H9 (cell line): ENCODE measurements around the gene GPR62. TPM values are rescaled to one million over a fixed set of nuclear protein-coding genes. Genes with fewer than 3 reads are reported as not detected.

Experiments
- DNase-seq: peaks from one replicate; pipeline ENCODE4 v3.0.0-alpha.2; 2017
- H2AFZ ChIP-seq: one replicate; pipeline ENCODE4 v1.6.1; 2013; ENCODE audit warnings: mild to moderate bottlenecking, low read length, control low read depth, moderate library complexity
- H2AK5ac ChIP-seq: 2 replicates; pipeline ENCODE4 v1.6.1; 2013; ENCODE audit warnings: low read length, control low read depth, mixed read lengths; ENCODE audit not compliant: insufficient read length
- H2BK120ac ChIP-seq: one replicate; pipeline ENCODE4 v1.6.1; 2013; ENCODE audit warnings: low read depth, mild to moderate bottlenecking, low read length, control low read depth, inconsistent platforms; ENCODE audit not compliant: poor library complexity, severe bottlenecking
- H2BK12ac ChIP-seq: 2 replicates; pipeline ENCODE4 v1.6.1; 2013; ENCODE audit warnings: low read length, control low read depth, mixed read lengths, low read depth; ENCODE audit not compliant: insufficient read length
- H2BK15ac ChIP-seq: 2 replicates; pipeline ENCODE4 v1.6.1; 2013; ENCODE audit warnings: low read depth, low read length, control low read depth
- H2BK20ac ChIP-seq: one replicate; pipeline ENCODE4 v1.6.1; 2013; ENCODE audit warnings: low read depth, mild to moderate bottlenecking, low read length, control low read depth, inconsistent platforms; ENCODE audit not compliant: poor library complexity, severe bottlenecking
- H2BK5ac ChIP-seq: 2 replicates; pipeline ENCODE4 v1.6.1; 2013; ENCODE audit warnings: low read length, control low read depth, mixed read lengths; ENCODE audit not compliant: insufficient read length
- H3K14ac ChIP-seq: 2 replicates; pipeline ENCODE4 v1.6.1; 2013; ENCODE audit warnings: low read length, control low read depth; ENCODE audit not compliant: insufficient read depth
- H3K18ac ChIP-seq: 2 replicates; pipeline ENCODE4 v1.6.1; 2013; ENCODE audit warnings: low read depth, mild to moderate bottlenecking, mixed read lengths, low read length, control low read depth; ENCODE audit not compliant: insufficient read length
- H3K23ac ChIP-seq: 2 replicates; pipeline ENCODE4 v1.6.1; 2013; ENCODE audit warnings: low read length, control low read depth, mixed read lengths, low read depth; ENCODE audit not compliant: insufficient read length
- H3K23me2 ChIP-seq: 2 replicates; pipeline ENCODE4 v1.6.1; 2013; ENCODE audit warnings: low read depth, mild to moderate bottlenecking, mixed read lengths, low read length, control low read depth; ENCODE audit not compliant: insufficient read length, poor library complexity, severe bottlenecking
- H3K27ac ChIP-seq: 2 replicates; pipeline ENCODE4 v1.5.1; 2013; ENCODE audit warnings: low read length, control low read depth, mixed read lengths, low read depth; ENCODE audit not compliant: insufficient read length
- H3K27me3 ChIP-seq: 2 replicates; pipeline ENCODE4 v1.6.1; 2013; ENCODE audit warnings: low read length, control low read depth, inconsistent platforms; ENCODE audit not compliant: insufficient read depth
- H3K4ac ChIP-seq: 2 replicates; pipeline ENCODE4 v1.6.1; 2013; ENCODE audit warnings: low read depth, mild to moderate bottlenecking, control low read depth, inconsistent platforms, low read length, moderate library complexity
- H3K4me1 ChIP-seq: 2 replicates; pipeline ENCODE4 v1.6.1; 2013; ENCODE audit warnings: low read length, control low read depth, inconsistent platforms; ENCODE audit not compliant: insufficient read depth
- H3K4me2 ChIP-seq: 2 replicates; pipeline ENCODE4 v1.6.1; 2013; ENCODE audit warnings: low read length, control low read depth, mixed read lengths; ENCODE audit not compliant: insufficient read length, insufficient read depth
- H3K56ac ChIP-seq: 2 replicates; pipeline ENCODE4 v1.6.1; 2013; ENCODE audit warnings: low read depth, mild to moderate bottlenecking, mixed read lengths, low read length, control low read depth; ENCODE audit not compliant: insufficient read length
- H3K79me1 ChIP-seq: 2 replicates; pipeline ENCODE4 v1.6.1; 2013; ENCODE audit warnings: low read depth, mild to moderate bottlenecking, moderate library complexity, low read length, control low read depth, inconsistent platforms; ENCODE audit not compliant: insufficient read depth, poor library complexity, severe bottlenecking
- H3K79me2 ChIP-seq: 2 replicates; pipeline ENCODE4 v1.6.1; 2013; ENCODE audit warnings: low read length, control low read depth, inconsistent platforms; ENCODE audit not compliant: insufficient read depth
- H3K9ac ChIP-seq: 2 replicates; pipeline ENCODE4 v1.6.1; 2013; ENCODE audit warnings: low read length, control low read depth, mixed read lengths; ENCODE audit not compliant: insufficient read length; ENCODE audit errors: extremely low read depth
- H3K9me3 ChIP-seq: one replicate; pipeline ENCODE4 v1.6.1; 2013; ENCODE audit warnings: low read depth, low read length, inconsistent platforms; ENCODE audit not compliant: control insufficient read depth
- H3T11ph ChIP-seq: one replicate; pipeline ENCODE4 v1.6.1; 2013; ENCODE audit warnings: mild to moderate bottlenecking, low read length, control low read depth, inconsistent platforms
- H4K20me1 ChIP-seq: one replicate; pipeline ENCODE4 v1.6.1; 2013; ENCODE audit not compliant: control insufficient read depth, insufficient read length, insufficient read depth
- H4K5ac ChIP-seq: 2 replicates; pipeline ENCODE4 v1.6.1; 2013; ENCODE audit warnings: low read depth, mild to moderate bottlenecking, mixed read lengths, low read length, control low read depth; ENCODE audit not compliant: insufficient read length
- H4K8ac ChIP-seq: replicated peaks from 2 replicates; pipeline ENCODE4 v1.6.1; 2013; ENCODE audit warnings: low read length, control low read depth, mixed read lengths, low read depth; ENCODE audit not compliant: insufficient read length
- H4K91ac ChIP-seq: 2 replicates; pipeline ENCODE4 v1.6.1; 2013; ENCODE audit warnings: low read depth, mild to moderate bottlenecking, moderate library complexity, mixed read lengths, low read length, control low read depth; ENCODE audit not compliant: insufficient read length
- H3K27ac Mint-ChIP-seq, 3 experiments: 2 replicates in 2 of 3; 3 replicates in 1 of 3; pipeline ENCODE4 v1.8.0; 2020 to 2021; ENCODE audit warnings: mixed read lengths in 3 of 3, mild to moderate bottlenecking in 1 of 3, moderate library complexity in 1 of 3
- H3K27me3 Mint-ChIP-seq: 2 replicates; pipeline ENCODE4 v1.8.0; 2021; ENCODE audit warnings: low read depth, mild to moderate bottlenecking, moderate library complexity, mixed read lengths
- H3K36me3 Mint-ChIP-seq, 3 experiments: 2 replicates in 2 of 3; 3 replicates in 1 of 3; pipeline ENCODE4 v1.8.0; 2020 to 2021; ENCODE audit warnings: low read depth in 3 of 3, mixed read lengths in 3 of 3; ENCODE audit not compliant: insufficient read depth in 1 of 3
- H3K4me1 Mint-ChIP-seq, 2 experiments: 2 replicates each; pipeline ENCODE4 v1.8.0; 2020; ENCODE audit warnings: mixed read lengths in 2 of 2
- H3K4me3 Mint-ChIP-seq, 2 experiments: 2 replicates in 1 of 2; 3 replicates in 1 of 2; pipeline ENCODE4 v1.8.0; 2020 to 2021; ENCODE audit warnings: mild to moderate bottlenecking in 2 of 2, mixed read lengths in 2 of 2, moderate library complexity in 1 of 2
- H3K9me3 Mint-ChIP-seq, 2 experiments: 2 replicates in 1 of 2; 3 replicates in 1 of 2; pipeline ENCODE4 v1.8.0; 2020; ENCODE audit warnings: mild to moderate bottlenecking in 2 of 2, mixed read lengths in 2 of 2, moderate library complexity in 1 of 2
- WGBS: extraction: QIAGEN DNeasy Blood & Tissue Kit; methylation state at CpG from one replicate; pipeline ENCODE4 v1.1.7; 2013; ENCODE audit warnings: missing lambda C conversion rate, low lambda C conversion rate, mixed read lengths; ENCODE audit not compliant: insufficient read length; ENCODE audit errors: extremely low coverage; 5-methylcytosine and 5-hydroxymethylcytosine counted together
- total RNA-seq: library from RNA; stranded (reverse); gene quantifications from 2 replicates; pipeline ENCODE4 v1.2.1, GENCODE V29; 2021
- TF ChIP-seq, protein P1 (sequence below): fragments of 200-600 bp; sonication (generic); conservative IDR thresholded peaks from 3 replicates; pipeline ENCODE4 v1.8.0; 2021; ENCODE audit warnings: antibody characterized with exemption, mild to moderate bottlenecking

GPR62 gene
- total RNA-seq, 1 experiment from 2014 or later = 0.13 TPM

GRCh38 chr3:51975852-51976549, 20.8 kb downstream of the GPR62 start:
- Histone ChIP-seq H3K27me3 (peaks cover 7% of the 10 kb centered on the region; the same call in 1 of the 2 replicates), H4K8ac (no peak overlapping the region), H3K4me1 (peaks cover 9% of the 10 kb centered on the region; the same call in 1 of the 2 replicates), H3T11ph (no peak overlapping the region), H3K4ac (no peak overlapping the region), H2BK20ac (no peak overlapping the region), H3K79me2 (no peaks in the 10 kb centered on the region), H3K23ac (no peak overlapping the region), H3K14ac (no peak overlapping the region), H3K79me1 (no peaks in the 10 kb centered on the region), H4K20me1 (peaks cover 3% of the 10 kb centered on the region), H3K9me3 (no peaks in the 10 kb centered on the region), H3K9ac (no peak overlapping the region), H2BK12ac (no peak overlapping the region), H3K27ac (no peak overlapping the region), H2BK15ac (no peak overlapping the region), H4K5ac (no peak overlapping the region), H3K18ac (no peak overlapping the region), H2BK5ac (no peak overlapping the region), H3K4me2 (peak overlapping the region; percentile 64), H2BK120ac (no peak overlapping the region), H4K91ac (no peak overlapping the region), H2AK5ac (no peak overlapping the region), H3K56ac (no peak overlapping the region), H2AFZ (no peak overlapping the region), H3K23me2 (peaks cover 10% of the 10 kb centered on the region)
- DNase-seq = peak; percentile 65
- Mint-ChIP-seq H3K4me3 (peak overlapping the region; percentile 58 to 72), H3K36me3 (no peaks in the 10 kb centered on the region; a peak in 3 of 7 replicates), H3K27ac (no peak overlapping the region), H3K9me3 (no peaks in the 10 kb centered on the region), H3K27me3 (peaks cover 34% of the 10 kb centered on the region), H3K4me1 (peaks cover 14 to 22% of the 10 kb centered on the region in 2 experiments)
- WGBS = no CpG with 5 or more reads among the region's 46 CpGs
- TF ChIP-seq, protein P1, sequence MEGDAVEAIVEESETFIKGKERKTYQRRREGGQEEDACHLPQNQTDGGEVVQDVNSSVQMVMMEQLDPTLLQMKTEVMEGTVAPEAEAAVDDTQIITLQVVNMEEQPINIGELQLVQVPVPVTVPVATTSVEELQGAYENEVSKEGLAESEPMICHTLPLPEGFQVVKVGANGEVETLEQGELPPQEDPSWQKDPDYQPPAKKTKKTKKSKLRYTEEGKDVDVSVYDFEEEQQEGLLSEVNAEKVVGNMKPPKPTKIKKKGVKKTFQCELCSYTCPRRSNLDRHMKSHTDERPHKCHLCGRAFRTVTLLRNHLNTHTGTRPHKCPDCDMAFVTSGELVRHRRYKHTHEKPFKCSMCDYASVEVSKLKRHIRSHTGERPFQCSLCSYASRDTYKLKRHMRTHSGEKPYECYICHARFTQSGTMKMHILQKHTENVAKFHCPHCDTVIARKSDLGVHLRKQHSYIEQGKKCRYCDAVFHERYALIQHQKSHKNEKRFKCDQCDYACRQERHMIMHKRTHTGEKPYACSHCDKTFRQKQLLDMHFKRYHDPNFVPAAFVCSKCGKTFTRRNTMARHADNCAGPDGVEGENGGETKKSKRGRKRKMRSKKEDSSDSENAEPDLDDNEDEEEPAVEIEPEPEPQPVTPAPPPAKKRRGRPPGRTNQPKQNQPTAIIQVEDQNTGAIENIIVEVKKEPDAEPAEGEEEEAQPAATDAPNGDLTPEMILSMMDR = no peak
